NCI-H2171 treated with DMSO at 0.1 percent for 48 hours (cell line): Measurements from ENCODE around the gene ANAPC16.
"Not testable (repeated sequence)": the region's sequence is repeated elsewhere in the genome, so short reads cannot be mapped to it uniquely, and the experiment has no call there.

ENCODE experiments used
- DNase-seq: peaks from one replicate; lab custom pipeline; 2025; lab: John Stamatoyannopoulos, UW

The ANAPC16 gene

GRCh38 chr10:72215611-72216549 lies at the start of gene ANAPC16, which contains the start of gene ASCC1:
Gene ANAPC16, plus strand, starts transcription at chr10:72216012. Its CDS starts 7,903 bp downstream, at chr10:72223915.
Gene ASCC1, minus strand, starts transcription at chr10:72216276. Its CDS starts 2,978 bp downstream, at chr10:72213298.
- peak; percentile 88 for DNase-seq

GRCh38 chr10:72167118-72167517 lies 48.7 kb upstream of the ANAPC16 start:
- no peak for DNase-seq

GRCh38 chr10:72170263-72170662 lies 45.5 kb upstream of the ANAPC16 start:
- no peak for DNase-seq

- no peak for DNase-seq
Observed at GRCh38 chr10:72170733-72171132, 45.1 kb upstream of the ANAPC16 start.

- no peak for DNase-seq
Observed at GRCh38 chr10:72171175-72171630, 44.6 kb upstream of the ANAPC16 start.

GRCh38 chr10:72173262-72173618 lies 42.6 kb upstream of the ANAPC16 start:
- DNase-seq: no peak

- DNase-seq: no peak
Observed at GRCh38 chr10:72173619-72174296, 42.1 kb upstream of the ANAPC16 start.

GRCh38 chr10:72174297-72174662 lies 41.5 kb upstream of the ANAPC16 start:
- no peak for DNase-seq

GRCh38 chr10:72175149-72175548 lies 40.7 kb upstream of the ANAPC16 start:
- no peak for DNase-seq

GRCh38 chr10:72176701-72177100 lies 39.1 kb upstream of the ANAPC16 start:
- DNase-seq: no peak

GRCh38 chr10:72177454-72177853 lies 38.4 kb upstream of the ANAPC16 start:
- DNase-seq: no peak

- no peak for DNase-seq
Observed at GRCh38 chr10:72184156-72184555, 31.7 kb upstream of the ANAPC16 start.

- DNase-seq: no peak
Observed at GRCh38 chr10:72186258-72186981, 29.4 kb upstream of the ANAPC16 start.

GRCh38 chr10:72186982-72187330 lies 28.9 kb upstream of the ANAPC16 start:
- DNase-seq: no peak

GRCh38 chr10:72194949-72195348 lies 20.9 kb upstream of the ANAPC16 start:
- DNase-seq: no peak

- DNase-seq: no peak
Observed at GRCh38 chr10:72200883-72201282, 14.9 kb upstream of the ANAPC16 start.

- no peak for DNase-seq
Observed at GRCh38 chr10:72201293-72201692, 14.5 kb upstream of the ANAPC16 start.

GRCh38 chr10:72204296-72204695 lies 11.5 kb upstream of the ANAPC16 start:
- DNase-seq: no peak

GRCh38 chr10:72204724-72205123 lies 11.1 kb upstream of the ANAPC16 start:
- no peak for DNase-seq

GRCh38 chr10:72206511-72207229 lies 9.1 kb upstream of the ANAPC16 start:
- DNase-seq: no peak

- DNase-seq: not testable (repeated sequence)
Observed at GRCh38 chr10:72208526-72208925, 7.3 kb upstream of the ANAPC16 start.

GRCh38 chr10:72211381-72211780 lies 4.4 kb upstream of the ANAPC16 start:
- not testable (repeated sequence) for DNase-seq
